ENCODE results near the gene MAPK8IP1. TPM values are rescaled to one million over a fixed set of nuclear protein-coding genes. Genes with fewer than 3 reads are reported as not detected.

Gene MAPK8IP1
- total RNA-seq, 1 donor from 2014 or later: 13.2 TPM

DNA sequence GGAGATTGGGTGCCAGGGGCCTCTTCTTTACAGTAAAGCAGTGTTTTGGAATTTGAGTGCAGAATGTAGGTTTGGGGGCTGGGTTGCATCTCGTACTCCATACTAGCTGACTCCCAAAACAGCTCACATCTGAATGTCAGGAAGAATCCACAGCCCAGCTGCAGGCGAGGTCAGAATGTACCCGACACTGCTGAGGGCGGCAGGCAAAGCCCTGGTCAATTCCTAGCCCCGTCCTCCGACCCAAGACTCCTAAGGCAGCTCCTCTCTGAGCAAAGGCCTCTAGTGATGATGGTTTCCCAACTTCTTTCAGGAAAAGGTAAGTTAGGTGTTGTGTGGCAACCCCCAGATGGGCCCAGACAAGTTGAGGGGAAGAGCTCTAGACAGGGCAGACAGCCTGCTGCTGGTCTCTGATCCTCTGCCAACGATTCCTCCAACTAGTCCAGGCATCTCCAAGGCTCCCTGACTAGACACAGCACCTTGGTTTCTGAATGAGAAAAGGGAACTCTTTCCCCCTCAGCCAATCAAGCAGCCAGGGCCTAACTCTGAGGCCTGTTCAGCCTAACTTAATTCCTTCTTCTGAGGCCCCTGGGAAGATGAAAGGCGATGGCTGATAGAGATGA, 45.6 kb downstream of the MAPK8IP1 start:
- TF ChIP-seq, protein P1, sequence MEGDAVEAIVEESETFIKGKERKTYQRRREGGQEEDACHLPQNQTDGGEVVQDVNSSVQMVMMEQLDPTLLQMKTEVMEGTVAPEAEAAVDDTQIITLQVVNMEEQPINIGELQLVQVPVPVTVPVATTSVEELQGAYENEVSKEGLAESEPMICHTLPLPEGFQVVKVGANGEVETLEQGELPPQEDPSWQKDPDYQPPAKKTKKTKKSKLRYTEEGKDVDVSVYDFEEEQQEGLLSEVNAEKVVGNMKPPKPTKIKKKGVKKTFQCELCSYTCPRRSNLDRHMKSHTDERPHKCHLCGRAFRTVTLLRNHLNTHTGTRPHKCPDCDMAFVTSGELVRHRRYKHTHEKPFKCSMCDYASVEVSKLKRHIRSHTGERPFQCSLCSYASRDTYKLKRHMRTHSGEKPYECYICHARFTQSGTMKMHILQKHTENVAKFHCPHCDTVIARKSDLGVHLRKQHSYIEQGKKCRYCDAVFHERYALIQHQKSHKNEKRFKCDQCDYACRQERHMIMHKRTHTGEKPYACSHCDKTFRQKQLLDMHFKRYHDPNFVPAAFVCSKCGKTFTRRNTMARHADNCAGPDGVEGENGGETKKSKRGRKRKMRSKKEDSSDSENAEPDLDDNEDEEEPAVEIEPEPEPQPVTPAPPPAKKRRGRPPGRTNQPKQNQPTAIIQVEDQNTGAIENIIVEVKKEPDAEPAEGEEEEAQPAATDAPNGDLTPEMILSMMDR (IDR thresholded peaks at IDR 0.05; ENCODE audit: insufficient read depth, low read length, poor library complexity, severe bottlenecking): no peak
- no peaks in the 10 kb centered on the region for H3K36me3 ChIP-seq (ENCODE audit: control insufficient read depth, insufficient read depth, low read length)
- no peak for DNase-seq (ENCODE audit: low read depth)
- no peaks in the 10 kb centered on the region for H3K27me3 ChIP-seq (ENCODE audit: control insufficient read depth, insufficient read depth, low read length)
- H3K4me3 ChIP-seq (ENCODE audit: low read depth, low read length): no peak overlapping the region

DNA sequence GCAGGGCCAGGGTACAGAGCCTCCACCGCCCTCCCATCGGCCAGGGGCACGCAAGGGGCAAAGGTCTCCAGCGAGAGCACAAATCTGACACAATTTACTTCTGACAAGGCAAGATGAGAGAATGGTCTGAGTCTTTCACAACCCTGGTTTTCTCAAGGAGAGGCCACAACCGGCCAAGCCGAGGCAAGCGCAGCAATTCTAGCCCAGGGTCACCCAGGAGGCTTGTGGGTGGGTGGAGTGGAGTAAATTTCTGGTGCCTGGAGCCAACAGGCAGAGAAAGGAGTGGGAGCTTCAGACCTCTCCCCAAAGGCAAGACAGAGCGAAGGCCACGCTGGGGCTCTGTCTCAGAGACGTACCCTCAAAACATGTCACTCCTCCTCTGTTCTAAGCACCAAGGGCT, 46.3 kb downstream of the MAPK8IP1 start:
- no peak for DNase-seq (ENCODE audit: low read depth)
- TF ChIP-seq, protein P1 (IDR thresholded peaks at IDR 0.05; ENCODE audit: insufficient read depth, low read length, poor library complexity, severe bottlenecking): no peak
- H3K4me3 ChIP-seq (ENCODE audit: low read depth, low read length): no peak overlapping the region
- no peaks in the 10 kb centered on the region for H3K36me3 ChIP-seq (ENCODE audit: control insufficient read depth, insufficient read depth, low read length)
- H3K27me3 ChIP-seq (ENCODE audit: control insufficient read depth, insufficient read depth, low read length): no peaks in the 10 kb centered on the region

DNA sequence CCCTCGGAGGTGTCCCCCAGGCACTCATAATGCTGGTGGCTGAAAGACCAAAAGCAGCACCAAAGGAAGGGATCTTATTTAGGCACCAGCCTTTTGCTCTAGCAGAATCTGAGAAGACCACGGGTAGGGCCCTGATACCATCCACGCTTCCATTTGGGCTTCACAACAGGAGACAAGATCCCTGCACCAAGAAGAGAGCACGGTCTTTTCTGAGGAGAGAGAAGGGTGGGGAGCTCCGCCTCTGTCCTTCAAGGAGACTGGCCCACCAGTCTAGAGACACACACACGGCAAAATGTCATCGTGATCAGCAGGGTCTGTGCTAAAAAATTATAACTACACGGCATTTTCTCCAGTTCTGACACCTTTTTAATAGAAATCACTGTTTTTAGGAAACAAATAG, 46.8 kb downstream of the MAPK8IP1 start:
- no peaks in the 10 kb centered on the region for H3K36me3 ChIP-seq (ENCODE audit: control insufficient read depth, insufficient read depth, low read length)
- DNase-seq (ENCODE audit: low read depth): no peak
- no peak overlapping the region for H3K4me3 ChIP-seq (ENCODE audit: low read depth, low read length)
- H3K27me3 ChIP-seq (ENCODE audit: control insufficient read depth, insufficient read depth, low read length): no peaks in the 10 kb centered on the region
- TF ChIP-seq, protein P1 (IDR thresholded peaks at IDR 0.05; ENCODE audit: insufficient read depth, low read length, poor library complexity, severe bottlenecking): no peak

DNA sequence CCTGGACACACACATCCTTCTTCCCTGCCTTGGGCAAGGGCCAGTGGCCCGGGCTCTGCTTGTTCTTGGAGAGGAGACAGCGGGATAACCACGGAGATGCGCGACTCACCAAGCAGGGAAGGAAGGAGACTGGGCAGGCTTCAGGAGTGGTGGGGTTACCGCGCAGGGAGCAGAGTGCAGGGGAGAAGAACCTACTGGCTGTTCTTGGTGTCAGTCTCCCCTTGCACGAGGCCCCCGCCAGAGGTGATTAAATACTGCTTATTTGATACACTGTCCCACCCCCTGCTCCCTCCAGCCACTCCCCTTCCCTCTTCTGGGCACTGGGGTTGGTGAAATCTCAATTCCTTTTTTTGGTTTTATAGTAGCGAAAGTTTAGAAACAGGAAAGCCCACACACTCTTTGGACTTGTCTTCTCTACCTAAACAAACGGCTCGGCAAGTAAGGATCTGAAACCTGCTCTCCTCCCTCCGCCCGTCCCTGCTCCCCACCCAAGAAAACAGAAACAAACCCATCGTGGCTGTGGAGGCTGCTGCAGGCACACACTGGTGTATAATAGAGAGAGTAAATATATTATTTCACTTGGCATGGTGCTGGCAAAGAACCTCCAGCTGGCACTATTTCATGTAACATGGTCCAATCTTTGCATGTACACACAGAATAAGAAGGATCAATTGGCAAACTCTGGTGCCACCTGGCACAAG, 47.8 kb downstream of the MAPK8IP1 start:
- Histone ChIP-seq H3K4me3 (ENCODE audit: low read depth, low read length) (no peak overlapping the region), H3K27me3 (ENCODE audit: control insufficient read depth, insufficient read depth, low read length) (no peaks in the 10 kb centered on the region), H3K36me3 (ENCODE audit: control insufficient read depth, insufficient read depth, low read length) (no peaks in the 10 kb centered on the region)
- no peak for DNase-seq (ENCODE audit: low read depth)
- TF ChIP-seq, protein P1 (IDR thresholded peaks at IDR 0.05; ENCODE audit: insufficient read depth, low read length, poor library complexity, severe bottlenecking): no peak

DNA sequence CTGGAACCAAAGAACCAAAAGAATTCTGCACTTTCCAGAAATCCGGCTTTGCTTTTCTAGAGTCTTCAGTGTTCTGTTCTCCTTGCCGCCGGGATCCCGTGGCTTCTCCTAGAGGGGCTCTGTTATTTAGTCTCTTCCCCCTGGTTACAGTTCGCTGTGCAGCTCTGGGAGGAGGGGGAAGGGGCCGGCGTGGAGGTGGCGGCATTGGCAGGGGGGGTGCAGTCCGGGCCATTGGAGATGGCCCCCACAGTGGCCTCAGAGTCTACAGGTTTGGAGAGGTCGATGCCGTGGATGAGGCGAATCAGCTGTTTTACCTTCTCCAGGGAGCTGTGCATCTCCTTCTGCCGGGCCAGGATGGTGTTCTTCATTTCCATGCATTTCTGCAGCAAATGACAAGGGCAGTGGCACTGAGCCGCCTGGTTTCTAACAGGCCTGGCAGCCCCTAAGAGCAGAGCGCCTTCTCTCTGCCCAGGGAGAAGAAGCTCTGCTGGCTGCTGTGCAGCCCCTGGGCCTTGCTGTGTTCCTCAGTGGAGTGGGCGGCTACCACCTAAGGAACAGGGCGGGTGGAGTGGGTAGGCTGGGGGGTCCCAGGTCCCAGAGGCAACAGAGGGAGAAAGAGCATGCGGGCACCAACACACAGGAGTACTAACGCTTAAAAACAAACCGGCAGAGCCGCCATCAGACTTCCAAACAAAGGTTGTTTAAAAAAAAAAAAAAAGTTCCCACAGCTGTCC, 48.6 kb downstream of the MAPK8IP1 start:
- H3K36me3 ChIP-seq (ENCODE audit: control insufficient read depth, insufficient read depth, low read length): no peaks in the 10 kb centered on the region
- no peak for DNase-seq (ENCODE audit: low read depth)
- H3K4me3 ChIP-seq (ENCODE audit: low read depth, low read length): no peak overlapping the region
- TF ChIP-seq, protein P1 (IDR thresholded peaks at IDR 0.05; ENCODE audit: insufficient read depth, low read length, poor library complexity, severe bottlenecking): no peak
- H3K27me3 ChIP-seq (ENCODE audit: control insufficient read depth, insufficient read depth, low read length): no peaks in the 10 kb centered on the region
